Muscle layer of colon (tissue), 2 donors: ENCODE measurements around the gene SCAP.

ENCODE experiments used
- H3K27ac ChIP-seq: one replicate; pipeline ENCODE4 v1.7.0; 2013; ENCODE audit warnings: low read depth, mild to moderate bottlenecking, low read length, moderate library complexity
- H3K27me3 ChIP-seq, 2 donors: one replicate each; pipeline ENCODE4 v1.7.0; 2013; ENCODE audit warnings: low read length in 2 of 2, mild to moderate bottlenecking in 2 of 2; ENCODE audit not compliant: insufficient read depth in 2 of 2, control insufficient read depth in 1 of 2
- H3K36me3 ChIP-seq: one replicate; pipeline ENCODE4 v1.7.0; 2013; ENCODE audit warnings: mild to moderate bottlenecking, low read length; ENCODE audit not compliant: insufficient read depth
- H3K4me1 ChIP-seq: one replicate; pipeline ENCODE4 v1.7.0; 2013; ENCODE audit warnings: mild to moderate bottlenecking, low read length; ENCODE audit not compliant: insufficient read depth
- H3K4me3 ChIP-seq, 2 donors: one replicate each; pipeline ENCODE4 v1.7.0; 2013; ENCODE audit warnings: low read length in 2 of 2, low read depth in 1 of 2, mild to moderate bottlenecking in 1 of 2, moderate library complexity in 1 of 2
- H3K9ac ChIP-seq: one replicate; pipeline ENCODE4 v1.7.0; 2013; ENCODE audit warnings: low read length
- H3K9me3 ChIP-seq: one replicate; pipeline ENCODE4 v1.7.0; 2013; ENCODE audit warnings: mild to moderate bottlenecking, low read length
- donor health status: abdominal sarcoma.
- donor health status: Adenocarcinoma of cecum.

SCAP gene

GRCh38 chr3:47404431-47404876 lies 71.3 kb downstream of the SCAP start:
- H3K27me3 ChIP-seq = no peaks in the 10 kb centered on the region
- H3K9ac ChIP-seq = no peak overlapping the region
- peaks cover 17% of the 10 kb centered on the region for H3K4me1 ChIP-seq
- no peaks in the 10 kb centered on the region for H3K9me3 ChIP-seq
- no peak overlapping the region for H3K4me3 ChIP-seq
- peak overlapping the region; percentile 35 for H3K27ac ChIP-seq
- peaks cover 28% of the 10 kb centered on the region for H3K36me3 ChIP-seq

DNA sequence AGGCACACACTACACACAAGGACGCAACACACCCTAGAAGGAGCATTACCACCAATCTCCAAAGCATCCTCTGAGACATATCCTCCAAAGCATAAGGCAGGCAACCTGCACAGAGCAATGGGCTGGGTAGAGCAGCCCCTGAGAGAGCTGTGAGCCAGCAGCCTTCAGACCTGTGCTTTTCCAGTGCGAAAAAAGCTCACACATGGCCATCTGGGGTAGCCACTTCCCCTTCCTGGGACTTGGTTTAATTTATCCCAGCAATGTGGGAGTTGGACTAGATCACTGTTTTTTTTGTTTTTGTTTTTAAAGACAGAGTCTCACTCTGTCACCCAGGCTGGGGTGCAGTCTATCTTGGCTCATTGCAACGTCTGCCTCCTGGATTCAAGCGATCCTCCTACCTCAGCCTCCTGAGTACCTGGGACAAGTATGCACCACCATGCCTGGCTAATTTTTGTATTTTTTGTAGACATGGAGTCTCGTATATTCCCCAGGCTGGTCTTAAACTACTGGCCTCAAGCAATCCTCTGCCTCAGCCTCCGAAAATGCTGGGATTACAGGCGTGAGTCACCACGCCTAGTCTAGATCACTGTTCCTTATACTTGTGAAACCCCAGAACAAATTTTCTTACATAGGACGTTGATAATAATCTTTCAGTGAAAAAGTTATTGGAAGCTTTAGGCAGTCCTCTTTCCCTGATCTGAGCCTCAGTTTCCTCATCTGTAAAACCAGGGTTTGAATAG lies 76.0 kb downstream of the SCAP start:
- Histone ChIP-seq H3K9me3 (no peaks in the 10 kb centered on the region), H3K36me3 (peaks cover 11% of the 10 kb centered on the region), H3K27me3 (no peaks in the 10 kb centered on the region), H3K27ac (no peak overlapping the region), H3K4me3 (no peak overlapping the region), H3K4me1 (peaks cover 17% of the 10 kb centered on the region), H3K9ac (no peak overlapping the region)

DNA sequence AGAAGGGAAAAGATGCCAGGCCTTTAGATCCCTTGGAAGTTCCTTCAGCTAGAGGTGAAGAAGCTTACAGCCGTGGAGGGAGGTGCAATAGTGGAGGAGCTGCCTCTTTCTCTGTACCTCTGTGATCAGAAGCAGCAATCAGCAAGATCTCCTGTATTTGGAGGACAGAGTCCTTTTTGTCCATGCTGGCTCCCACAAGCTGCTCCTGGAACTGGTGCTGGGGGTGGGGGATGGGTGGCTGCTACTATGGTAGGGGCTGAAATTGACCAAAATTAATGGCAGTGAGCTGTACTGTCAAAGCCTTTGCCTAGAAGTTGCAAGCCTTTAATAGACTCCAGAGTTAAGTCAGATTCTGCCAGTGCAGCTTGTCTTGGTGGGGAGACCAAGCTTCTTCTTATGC lies 76.7 kb downstream of the SCAP start:
- peaks cover 11% of the 10 kb centered on the region for H3K36me3 ChIP-seq
- no peak overlapping the region for H3K4me3 ChIP-seq
- H3K9ac ChIP-seq = no peak overlapping the region
- H3K27me3 ChIP-seq = no peaks in the 10 kb centered on the region
- H3K9me3 ChIP-seq = no peaks in the 10 kb centered on the region
- peaks cover 20% of the 10 kb centered on the region for H3K4me1 ChIP-seq
- no peak overlapping the region for H3K27ac ChIP-seq

DNA sequence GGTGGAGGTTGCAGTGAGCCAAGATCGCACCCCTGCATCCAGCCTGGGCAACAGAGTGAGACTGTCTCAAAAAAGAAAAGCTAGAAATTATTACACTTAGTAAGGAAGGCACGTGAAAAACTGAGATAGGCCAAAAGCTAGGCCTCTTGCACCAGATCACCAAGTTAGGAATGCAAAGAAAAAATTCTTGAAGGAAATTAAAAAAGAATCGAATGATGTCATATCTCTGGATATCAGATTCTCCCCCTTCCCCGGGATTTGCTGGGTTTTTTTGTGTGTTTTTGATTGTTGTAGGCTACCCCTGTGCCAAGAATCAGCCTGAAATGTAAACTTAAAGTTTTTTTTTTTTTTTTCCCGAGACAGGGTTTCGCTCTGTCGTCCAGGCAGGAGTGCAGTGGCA lies 77.5 kb downstream of the SCAP start:
- peaks cover 22% of the 10 kb centered on the region for H3K4me1 ChIP-seq
- no peak overlapping the region for H3K9ac ChIP-seq
- H3K36me3 ChIP-seq = peaks cover 11% of the 10 kb centered on the region
- H3K9me3 ChIP-seq = no peaks in the 10 kb centered on the region
- H3K4me3 ChIP-seq = no peak overlapping the region
- H3K27me3 ChIP-seq = no peaks in the 10 kb centered on the region
- no peak overlapping the region for H3K27ac ChIP-seq

DNA sequence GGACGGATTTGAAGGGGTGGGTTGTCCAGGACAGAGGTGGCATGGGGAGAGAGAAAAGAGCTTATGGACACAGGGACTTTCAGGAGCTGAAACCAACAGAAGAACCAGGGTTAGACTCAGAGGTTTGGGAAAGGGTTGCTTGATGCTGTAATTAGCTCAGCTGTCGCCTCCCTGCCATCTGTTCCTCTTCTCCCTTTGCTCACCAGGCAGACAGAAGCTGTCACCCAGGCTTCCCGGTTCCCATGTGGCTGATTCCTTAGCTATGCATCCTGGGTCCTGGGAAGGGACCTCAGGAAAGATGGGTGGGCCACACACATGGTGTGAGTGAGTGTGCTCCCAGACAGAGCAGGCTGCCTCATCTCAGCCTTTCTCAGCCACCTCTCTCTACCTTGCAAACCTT lies 80.9 kb downstream of the SCAP start:
- Histone ChIP-seq H3K4me1 (peaks cover 22% of the 10 kb centered on the region), H3K4me3 (no peak overlapping the region), H3K36me3 (peaks cover 11% of the 10 kb centered on the region), H3K9ac (no peak overlapping the region), H3K9me3 (no peaks in the 10 kb centered on the region), H3K27me3 (no peaks in the 10 kb centered on the region), H3K27ac (no peak overlapping the region)

- Histone ChIP-seq H3K4me3 (no peak overlapping the region), H3K27ac (no peak overlapping the region), H3K27me3 (no peaks in the 10 kb centered on the region), H3K9me3 (no peaks in the 10 kb centered on the region), H3K4me1 (peaks cover 22% of the 10 kb centered on the region), H3K36me3 (peaks cover 6% of the 10 kb centered on the region), H3K9ac (no peak overlapping the region)
Measured at GRCh38 chr3:47394140-47394870, 81.4 kb downstream of the SCAP start.

GRCh38 chr3:47392933-47393332 lies 82.8 kb downstream of the SCAP start:
- H3K36me3 ChIP-seq = peaks cover 5% of the 10 kb centered on the region
- no peak overlapping the region for H3K9ac ChIP-seq
- no peak overlapping the region for H3K4me3 ChIP-seq
- no peaks in the 10 kb centered on the region for H3K9me3 ChIP-seq
- H3K4me1 ChIP-seq = peaks cover 16% of the 10 kb centered on the region
- no peaks in the 10 kb centered on the region for H3K27me3 ChIP-seq
- H3K27ac ChIP-seq = no peak overlapping the region

GRCh38 chr3:47385796-47386195 lies 89.9 kb downstream of the SCAP start:
- Histone ChIP-seq H3K4me1 (peaks cover 26% of the 10 kb centered on the region), H3K27me3 (no peaks in the 10 kb centered on the region), H3K9ac (no peak overlapping the region), H3K4me3 (no peak overlapping the region), H3K9me3 (no peaks in the 10 kb centered on the region), H3K27ac (no peak overlapping the region), H3K36me3 (peaks cover 15% of the 10 kb centered on the region)

- Histone ChIP-seq H3K9me3 (no peaks in the 10 kb centered on the region), H3K27me3 (no peaks in the 10 kb centered on the region), H3K9ac (no peak overlapping the region), H3K4me3 (no peak overlapping the region), H3K27ac (no peak overlapping the region), H3K4me1 (peaks cover 26% of the 10 kb centered on the region), H3K36me3 (peaks cover 15% of the 10 kb centered on the region)
Measured at GRCh38 chr3:47385007-47385406, 90.7 kb downstream of the SCAP start.

DNA sequence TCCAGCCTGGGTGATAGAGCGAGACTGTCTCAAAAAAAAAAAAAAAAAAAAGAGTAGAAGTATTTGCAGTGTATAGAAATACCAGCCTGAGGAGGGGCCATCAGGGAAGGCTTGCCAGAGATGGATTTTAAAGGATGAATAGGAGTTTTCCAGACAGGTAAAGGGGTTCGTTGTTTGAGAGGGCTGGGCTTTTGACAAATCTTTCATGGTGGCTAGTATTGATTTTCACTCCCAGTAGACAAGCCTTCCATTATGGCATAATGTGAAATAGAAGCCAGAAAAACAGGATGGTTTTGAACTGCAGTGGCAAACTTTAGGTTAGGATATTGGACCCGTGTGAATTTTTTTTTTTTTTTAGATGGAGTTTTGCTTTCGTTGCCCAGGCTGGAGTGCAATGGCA lies 91.3 kb downstream of the SCAP start:
- H3K27me3 ChIP-seq = no peaks in the 10 kb centered on the region
- peaks cover 32% of the 10 kb centered on the region for H3K4me1 ChIP-seq
- no peak overlapping the region for H3K27ac ChIP-seq
- H3K9me3 ChIP-seq = no peaks in the 10 kb centered on the region
- H3K36me3 ChIP-seq = peaks cover 15% of the 10 kb centered on the region
- no peak overlapping the region for H3K4me3 ChIP-seq
- H3K9ac ChIP-seq = no peak overlapping the region

GRCh38 chr3:47381317-47382157 lies 94.2 kb downstream of the SCAP start:
- peaks cover 36% of the 10 kb centered on the region for H3K4me1 ChIP-seq
- H3K27ac ChIP-seq = peak overlapping the region; percentile 78
- H3K9me3 ChIP-seq = no peaks in the 10 kb centered on the region
- H3K9ac ChIP-seq = peak overlapping the region; percentile 42
- H3K36me3 ChIP-seq = peaks cover 9% of the 10 kb centered on the region
- peak overlapping the region; percentile 66 to 92 for H3K4me3 ChIP-seq
- no peaks in the 10 kb centered on the region for H3K27me3 ChIP-seq
